SK-N-SH treated with all-trans-retinoic acid at 6 μM for 48 hours (cell line): ENCODE data around the gene NEIL1.

Source experiments
- ATAC-seq: fragments of 200-7000 bp; cut with Tn5 transposase; 3 replicates; pipeline ENCODE4 v1.9.1; 2020; ENCODE audit warnings: mild to moderate bottlenecking, moderate library complexity
- ARNTL ChIP-seq: fragments of 450-650 bp; formaldehyde crosslinking; IDR thresholded peaks from 2 replicates; pipeline ENCODE4 v1.5.0; 2020; ENCODE audit warnings: low read depth, mild to moderate bottlenecking, moderate library complexity, borderline replicate concordance
- BACH2 ChIP-seq: fragments of 250-450 bp; sonication (Bioruptor Pico); IDR thresholded peaks from 2 replicates; pipeline ENCODE4 v1.9.0; 2021; ENCODE audit warnings: mild to moderate bottlenecking, borderline replicate concordance
- CSDC2 ChIP-seq: fragments of 250-450 bp; sonication (Bioruptor Pico); IDR thresholded peaks from 2 replicates; pipeline ENCODE4 v1.5.0; 2020; ENCODE audit warnings: mild to moderate bottlenecking, moderate library complexity
- ESRRG ChIP-seq: fragments of 250-450 bp; sonication (Bioruptor Pico); IDR thresholded peaks from 2 replicates; pipeline ENCODE4 v1.6.1; 2021; ENCODE audit warnings: mild to moderate bottlenecking
- GLIS3 ChIP-seq: fragments of 250-450 bp; sonication (Bioruptor Pico); IDR thresholded peaks from 2 replicates; pipeline ENCODE4 v1.5.0; 2020; ENCODE audit warnings: mild to moderate bottlenecking, moderate library complexity
- ISL1 ChIP-seq: fragments of 250-450 bp; sonication (Bioruptor Pico); IDR thresholded peaks from 2 replicates; pipeline ENCODE4 v2.1.2; 2022; ENCODE audit warnings: mild to moderate bottlenecking, moderate library complexity
- OSR1 ChIP-seq: fragments of 250-450 bp; sonication (Bioruptor Pico); IDR thresholded peaks from 2 replicates; pipeline ENCODE4 v1.8.0; 2022; ENCODE audit warnings: moderate library complexity, mild to moderate bottlenecking, inconsistent platforms
- PPARA ChIP-seq: fragments of 250-450 bp; sonication (Bioruptor Pico); IDR thresholded peaks from 2 replicates; pipeline ENCODE4 v1.5.0; 2020; ENCODE audit warnings: mild to moderate bottlenecking, borderline replicate concordance
- RARB ChIP-seq: fragments of 250-450 bp; sonication (Bioruptor Pico); IDR thresholded peaks from 2 replicates; pipeline ENCODE4 v1.8.0; 2021; ENCODE audit warnings: mild to moderate bottlenecking, moderate library complexity
- SNAI2 ChIP-seq: fragments of 250-450 bp; sonication (Bioruptor Pico); IDR thresholded peaks from 2 replicates; pipeline ENCODE4 v1.5.0; 2020; ENCODE audit warnings: mild to moderate bottlenecking, moderate library complexity
- TOX ChIP-seq: fragments of 250-450 bp; sonication (Bioruptor Pico); IDR thresholded peaks from 2 replicates; pipeline ENCODE4 v1.8.0; 2021; ENCODE audit warnings: mild to moderate bottlenecking, moderate library complexity, borderline replicate concordance
- ZC3H10 ChIP-seq: fragments of 250-450 bp; sonication (Bioruptor Pico); IDR thresholded peaks from 2 replicates; pipeline ENCODE4 v1.5.1; 2021; ENCODE audit warnings: mild to moderate bottlenecking, moderate library complexity
- ZFP3 ChIP-seq: fragments of 250-450 bp; sonication (Bioruptor Pico); IDR thresholded peaks from 2 replicates; pipeline ENCODE4 v1.5.0; 2020; ENCODE audit warnings: mild to moderate bottlenecking, moderate library complexity
- ZFP30 ChIP-seq: fragments of 450-650 bp; formaldehyde crosslinking; IDR thresholded peaks from 2 replicates; pipeline ENCODE4 v1.5.0; 2022; ENCODE audit warnings: mild to moderate bottlenecking, moderate library complexity
- ZNF70 ChIP-seq: fragments of 450-650 bp; formaldehyde crosslinking; IDR thresholded peaks from 2 replicates; pipeline ENCODE4 v1.5.0; 2020; ENCODE audit warnings: mild to moderate bottlenecking, moderate library complexity
- ZNF8 ChIP-seq: fragments of 450-650 bp; formaldehyde crosslinking; IDR thresholded peaks from 2 replicates; pipeline ENCODE4 v1.5.0; 2020; ENCODE audit warnings: mild to moderate bottlenecking, moderate library complexity
- TF ChIP-seq, protein P1 (sequence below): fragments of 250-450 bp; sonication (Bioruptor Pico); IDR thresholded peaks from 2 replicates; pipeline ENCODE4 v1.5.0; 2020; ENCODE audit warnings: mild to moderate bottlenecking, moderate library complexity
- TF ChIP-seq, protein P2 (sequence below): fragments of 250-450 bp; sonication (Bioruptor Pico); IDR thresholded peaks from 2 replicates; pipeline ENCODE4 v1.5.1; 2020; ENCODE audit warnings: low read depth, mild to moderate bottlenecking, moderate library complexity
- TF ChIP-seq, protein P3 (sequence below): fragments of 250-450 bp; sonication (Bioruptor Pico); IDR thresholded peaks from 2 replicates; pipeline ENCODE4 v1.8.0; 2020; ENCODE audit warnings: mild to moderate bottlenecking, moderate library complexity, borderline replicate concordance
- TF ChIP-seq, protein P4 (sequence below): fragments of 250-450 bp; sonication (Bioruptor Pico); IDR thresholded peaks from 2 replicates; pipeline ENCODE4 v1.5.1; 2021; ENCODE audit warnings: mild to moderate bottlenecking, moderate library complexity

NEIL1 gene

DNA sequence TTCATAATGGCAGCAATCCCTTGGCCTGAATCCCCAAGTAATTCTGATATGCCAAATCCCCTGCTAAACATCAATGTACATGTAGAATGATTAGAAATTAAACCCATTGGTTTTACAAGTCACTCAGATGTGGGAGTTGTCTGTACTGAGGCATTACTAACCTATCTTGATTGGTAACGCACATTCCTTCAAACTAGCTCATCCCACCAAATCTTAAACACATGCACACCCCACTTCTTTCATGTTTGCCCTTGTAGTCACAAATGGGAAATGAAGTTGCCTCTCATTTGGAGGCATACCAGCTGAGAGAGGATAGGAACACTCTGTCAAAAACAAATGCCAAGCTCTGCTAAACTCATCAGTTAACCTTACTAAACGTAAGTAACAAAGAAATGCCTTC is 50.7 kb downstream of the NEIL1 start:
- no peak for ATAC-seq
- TF ChIP-seq OSR1 (CRISPR knock-in tag): no peak
- TF ChIP-seq ZC3H10 (CRISPR knock-in tag): no peak
- no peak for TF ChIP-seq CSDC2 (CRISPR knock-in tag)

DNA sequence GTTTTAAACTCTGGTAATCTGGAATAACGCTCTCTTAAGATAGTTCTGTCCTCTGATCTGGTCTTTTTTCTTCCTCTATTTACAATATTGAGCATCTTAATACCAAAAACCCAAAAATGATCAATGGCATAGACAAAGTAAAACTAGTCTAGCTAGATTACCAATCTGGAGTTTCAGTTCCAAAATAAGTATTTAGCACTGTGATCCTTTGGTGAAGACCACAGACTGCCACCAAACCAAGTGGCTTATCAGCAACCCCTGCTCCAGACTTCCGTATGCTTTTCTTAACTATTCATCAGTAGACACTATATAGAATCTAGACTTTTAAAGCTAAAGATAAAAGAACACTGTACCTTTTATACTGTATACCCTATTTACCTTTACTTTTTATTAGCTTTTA is 57.1 kb downstream of the NEIL1 start:
- TF ChIP-seq OSR1 (CRISPR knock-in tag) (no peak), CSDC2 (CRISPR knock-in tag) (no peak), ISL1 (CRISPR knock-in tag) (no peak), ZFP3 (no peak), GLIS3 (CRISPR knock-in tag) (no peak), ARNTL (CRISPR knock-in tag) (no peak), SNAI2 (CRISPR knock-in tag) (no peak), ESRRG (no peak), ZFP30 (CRISPR knock-in tag) (no peak), BACH2 (no peak), ZC3H10 (CRISPR knock-in tag) (no peak), PPARA (CRISPR knock-in tag) (no peak), ZNF70 (CRISPR knock-in tag) (no peak), TOX (no peak), RARB (CRISPR knock-in tag) (no peak), ZNF8 (CRISPR knock-in tag) (no peak)
- TF ChIP-seq, protein P1, sequence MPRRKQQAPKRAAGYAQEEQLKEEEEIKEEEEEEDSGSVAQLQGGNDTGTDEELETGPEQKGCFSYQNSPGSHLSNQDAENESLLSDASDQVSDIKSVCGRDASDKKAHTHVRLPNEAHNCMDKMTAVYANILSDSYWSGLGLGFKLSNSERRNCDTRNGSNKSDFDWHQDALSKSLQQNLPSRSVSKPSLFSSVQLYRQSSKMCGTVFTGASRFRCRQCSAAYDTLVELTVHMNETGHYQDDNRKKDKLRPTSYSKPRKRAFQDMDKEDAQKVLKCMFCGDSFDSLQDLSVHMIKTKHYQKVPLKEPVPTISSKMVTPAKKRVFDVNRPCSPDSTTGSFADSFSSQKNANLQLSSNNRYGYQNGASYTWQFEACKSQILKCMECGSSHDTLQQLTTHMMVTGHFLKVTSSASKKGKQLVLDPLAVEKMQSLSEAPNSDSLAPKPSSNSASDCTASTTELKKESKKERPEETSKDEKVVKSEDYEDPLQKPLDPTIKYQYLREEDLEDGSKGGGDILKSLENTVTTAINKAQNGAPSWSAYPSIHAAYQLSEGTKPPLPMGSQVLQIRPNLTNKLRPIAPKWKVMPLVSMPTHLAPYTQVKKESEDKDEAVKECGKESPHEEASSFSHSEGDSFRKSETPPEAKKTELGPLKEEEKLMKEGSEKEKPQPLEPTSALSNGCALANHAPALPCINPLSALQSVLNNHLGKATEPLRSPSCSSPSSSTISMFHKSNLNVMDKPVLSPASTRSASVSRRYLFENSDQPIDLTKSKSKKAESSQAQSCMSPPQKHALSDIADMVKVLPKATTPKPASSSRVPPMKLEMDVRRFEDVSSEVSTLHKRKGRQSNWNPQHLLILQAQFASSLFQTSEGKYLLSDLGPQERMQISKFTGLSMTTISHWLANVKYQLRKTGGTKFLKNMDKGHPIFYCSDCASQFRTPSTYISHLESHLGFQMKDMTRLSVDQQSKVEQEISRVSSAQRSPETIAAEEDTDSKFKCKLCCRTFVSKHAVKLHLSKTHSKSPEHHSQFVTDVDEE: no peak
- TF ChIP-seq, protein P2, sequence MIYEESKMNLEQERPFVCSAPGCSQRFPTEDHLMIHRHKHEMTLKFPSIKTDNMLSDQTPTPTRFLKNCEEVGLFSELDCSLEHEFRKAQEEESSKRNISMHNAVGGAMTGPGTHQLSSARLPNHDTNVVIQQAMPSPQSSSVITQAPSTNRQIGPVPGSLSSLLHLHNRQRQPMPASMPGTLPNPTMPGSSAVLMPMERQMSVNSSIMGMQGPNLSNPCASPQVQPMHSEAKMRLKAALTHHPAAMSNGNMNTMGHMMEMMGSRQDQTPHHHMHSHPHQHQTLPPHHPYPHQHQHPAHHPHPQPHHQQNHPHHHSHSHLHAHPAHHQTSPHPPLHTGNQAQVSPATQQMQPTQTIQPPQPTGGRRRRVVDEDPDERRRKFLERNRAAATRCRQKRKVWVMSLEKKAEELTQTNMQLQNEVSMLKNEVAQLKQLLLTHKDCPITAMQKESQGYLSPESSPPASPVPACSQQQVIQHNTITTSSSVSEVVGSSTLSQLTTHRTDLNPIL: no peak
- TF ChIP-seq, protein P3, sequence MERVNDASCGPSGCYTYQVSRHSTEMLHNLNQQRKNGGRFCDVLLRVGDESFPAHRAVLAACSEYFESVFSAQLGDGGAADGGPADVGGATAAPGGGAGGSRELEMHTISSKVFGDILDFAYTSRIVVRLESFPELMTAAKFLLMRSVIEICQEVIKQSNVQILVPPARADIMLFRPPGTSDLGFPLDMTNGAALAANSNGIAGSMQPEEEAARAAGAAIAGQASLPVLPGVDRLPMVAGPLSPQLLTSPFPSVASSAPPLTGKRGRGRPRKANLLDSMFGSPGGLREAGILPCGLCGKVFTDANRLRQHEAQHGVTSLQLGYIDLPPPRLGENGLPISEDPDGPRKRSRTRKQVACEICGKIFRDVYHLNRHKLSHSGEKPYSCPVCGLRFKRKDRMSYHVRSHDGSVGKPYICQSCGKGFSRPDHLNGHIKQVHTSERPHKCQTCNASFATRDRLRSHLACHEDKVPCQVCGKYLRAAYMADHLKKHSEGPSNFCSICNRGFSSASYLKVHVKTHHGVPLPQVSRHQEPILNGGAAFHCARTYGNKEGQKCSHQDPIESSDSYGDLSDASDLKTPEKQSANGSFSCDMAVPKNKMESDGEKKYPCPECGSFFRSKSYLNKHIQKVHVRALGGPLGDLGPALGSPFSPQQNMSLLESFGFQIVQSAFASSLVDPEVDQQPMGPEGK (CRISPR knock-in tag): no peak
- TF ChIP-seq, protein P4, sequence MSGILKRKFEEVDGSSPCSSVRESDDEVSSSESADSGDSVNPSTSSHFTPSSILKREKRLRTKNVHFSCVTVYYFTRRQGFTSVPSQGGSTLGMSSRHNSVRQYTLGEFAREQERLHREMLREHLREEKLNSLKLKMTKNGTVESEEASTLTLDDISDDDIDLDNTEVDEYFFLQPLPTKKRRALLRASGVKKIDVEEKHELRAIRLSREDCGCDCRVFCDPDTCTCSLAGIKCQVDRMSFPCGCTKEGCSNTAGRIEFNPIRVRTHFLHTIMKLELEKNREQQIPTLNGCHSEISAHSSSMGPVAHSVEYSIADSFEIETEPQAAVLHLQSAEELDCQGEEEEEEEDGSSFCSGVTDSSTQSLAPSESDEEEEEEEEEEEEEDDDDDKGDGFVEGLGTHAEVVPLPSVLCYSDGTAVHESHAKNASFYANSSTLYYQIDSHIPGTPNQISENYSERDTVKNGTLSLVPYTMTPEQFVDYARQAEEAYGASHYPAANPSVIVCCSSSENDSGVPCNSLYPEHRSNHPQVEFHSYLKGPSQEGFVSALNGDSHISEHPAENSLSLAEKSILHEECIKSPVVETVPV (CRISPR knock-in tag): no peak
- ATAC-seq: no peak
